GM12878 (cell line): Measurements from ENCODE around the gene ZC3H6. TPM values are rescaled to one million over a fixed set of nuclear protein-coding genes. Genes with fewer than 3 reads are reported as not detected.

Experiments used
- polyA plus RNA-seq, 11 experiments: library from polyadenylated mRNA; depleted of rRNA in 4 of 11; unstranded in 6 of 11; stranded (reverse) in 5 of 11; fragments of >200 nt; fragmentation: Nextera tagmentation in 4 of 11; fragmentation: Illumina TruSeq in 1 of 11; extraction: Ambion mirVana in 4 of 11; extraction: Trizol in 1 of 11; gene quantifications; 1 replicate in 1 of 11; 2 replicates in 10 of 11; pipeline versions ENCODE4 v1.2.1 to v1.2.3, GENCODE V29; 2011 to 2016; ENCODE audit warnings: inconsistent platforms in 2 of 11, missing spikeins in 2 of 11, low read depth in 1 of 11
- small RNA-seq: library from RNA; depleted of rRNA; stranded (forward); fragments of <200 nt; gene quantifications from one replicate; pipeline ENCODE3, GENCODE V24; 2014
- total RNA-seq, 4 experiments: library from RNA; depleted of rRNA in 3 of 4; stranded (reverse); fragments of >200 nt in 3 of 4; fragmentation: Illumina TruSeq in 1 of 4; extraction: Trizol in 1 of 4; gene quantifications; 2 replicates each; pipeline versions ENCODE4 v1.2.1 to v1.2.3, GENCODE V29; 2013 to 2021

Gene ZC3H6
- total and polyA plus RNA-seq, 10 of the 15 experiments (the other 5 are each of a cell fraction or from before 2014, with no cell fraction given), result 0.53 to 4.7 (median 1.9) TPM

Small RNA genes within 50 kb of the gene (small RNA-seq; reads per million reads assigned to genes)
- gene AC115115.1, result not detected

Other genes starting within 250 kb of the ZC3H6 start
- gene TMEM87B, start 220.3 kb upstream of the ZC3H6 start, total RNA-seq (2014; rRNA removed), result 11.5 and 16.0 TPM in 2 replicates
- 20.6 and 20.9 TPM in 2 replicates for gene TMEM87B, start 220.3 kb upstream of the ZC3H6 start, total RNA-seq (2014; rRNA removed; fragmentation: Illumina TruSeq; extraction: Trizol)
- 11.8 and 12.8 TPM in 2 replicates for gene TMEM87B, start 220.3 kb upstream of the ZC3H6 start, total RNA-seq (2021)
- gene TMEM87B, start 220.3 kb upstream of the ZC3H6 start, polyA plus RNA-seq (2011; rRNA removed), result 17.2 and 23.6 TPM in 2 replicates
- gene TMEM87B, start 220.3 kb upstream of the ZC3H6 start, polyA plus RNA-seq (2014; fragmentation: Illumina TruSeq; extraction: Trizol), result 18.1 and 25.7 TPM in 2 replicates
- gene TMEM87B, start 220.3 kb upstream of the ZC3H6 start, polyA plus RNA-seq (2014; fragmentation: Nextera tagmentation; extraction: Ambion mirVana), result 1 to 10 TPM; 5.7 to 8.2 TPM
- gene TMEM87B, start 220.3 kb upstream of the ZC3H6 start, polyA plus RNA-seq (2014; rRNA removed), result 9.5 and 10.1 TPM in 2 replicates
- gene TMEM87B, start 220.3 kb upstream of the ZC3H6 start, polyA plus RNA-seq (2016; fragmentation: Nextera tagmentation; extraction: Ambion mirVana), result 10 to 100 TPM; 12.9 to 15.9 TPM
- gene FBLN7, start 137.2 kb upstream of the ZC3H6 start, total RNA-seq (2014; rRNA removed), result 0.05 TPM in 1 of 2 replicates, not detected in the other
- gene FBLN7, start 137.2 kb upstream of the ZC3H6 start, total RNA-seq (2014; rRNA removed; fragmentation: Illumina TruSeq; extraction: Trizol), result not detected in 2 replicates
- 0.10 TPM in 1 of 2 replicates, not detected in the other for gene FBLN7, start 137.2 kb upstream of the ZC3H6 start, total RNA-seq (2021)
- 0.01 TPM in 1 of 2 replicates, not detected in the other for gene FBLN7, start 137.2 kb upstream of the ZC3H6 start, polyA plus RNA-seq (2011; rRNA removed)
- 0.01 TPM in 1 of 2 replicates, not detected in the other for gene FBLN7, start 137.2 kb upstream of the ZC3H6 start, polyA plus RNA-seq (2014; fragmentation: Illumina TruSeq; extraction: Trizol)
- gene FBLN7, start 137.2 kb upstream of the ZC3H6 start, polyA plus RNA-seq (2014; fragmentation: Nextera tagmentation; extraction: Ambion mirVana), result not detected
- gene FBLN7, start 137.2 kb upstream of the ZC3H6 start, polyA plus RNA-seq (2014; rRNA removed), result 0.11 TPM in 1 of 2 replicates, not detected in the other
- not detected for gene FBLN7, start 137.2 kb upstream of the ZC3H6 start, polyA plus RNA-seq (2016; fragmentation: Nextera tagmentation; extraction: Ambion mirVana)
- gene ZC3H8, start 20.6 kb upstream of the ZC3H6 start, total RNA-seq (2014; rRNA removed), result 13.9 and 16.8 TPM in 2 replicates
- gene ZC3H8, start 20.6 kb upstream of the ZC3H6 start, total RNA-seq (2014; rRNA removed; fragmentation: Illumina TruSeq; extraction: Trizol), result 25.7 and 28.4 TPM in 2 replicates
- 9.9 and 11.6 TPM in 2 replicates for gene ZC3H8, start 20.6 kb upstream of the ZC3H6 start, total RNA-seq (2021)
- gene ZC3H8, start 20.6 kb upstream of the ZC3H6 start, polyA plus RNA-seq (2011; rRNA removed), result 10.2 and 16.3 TPM in 2 replicates
- 23.8 and 31.7 TPM in 2 replicates for gene ZC3H8, start 20.6 kb upstream of the ZC3H6 start, polyA plus RNA-seq (2014; fragmentation: Illumina TruSeq; extraction: Trizol)
- gene ZC3H8, start 20.6 kb upstream of the ZC3H6 start, polyA plus RNA-seq (2014; fragmentation: Nextera tagmentation; extraction: Ambion mirVana), result 10 to 100 TPM; 16.5 to 16.6 TPM
- gene ZC3H8, start 20.6 kb upstream of the ZC3H6 start, polyA plus RNA-seq (2014; rRNA removed), result 16.8 and 22.3 TPM in 2 replicates
- 10 to 100 TPM; 24.7 to 25.4 TPM for gene ZC3H8, start 20.6 kb upstream of the ZC3H6 start, polyA plus RNA-seq (2016; fragmentation: Nextera tagmentation; extraction: Ambion mirVana)
- gene RGPD8, start 158.0 kb downstream of the ZC3H6 start, total RNA-seq (2014; rRNA removed), result 6.4 and 7.4 TPM in 2 replicates
- 9.6 and 11.1 TPM in 2 replicates for gene RGPD8, start 158.0 kb downstream of the ZC3H6 start, total RNA-seq (2014; rRNA removed; fragmentation: Illumina TruSeq; extraction: Trizol)
- 6.5 and 7.3 TPM in 2 replicates for gene RGPD8, start 158.0 kb downstream of the ZC3H6 start, total RNA-seq (2021)
- 2.2 and 3.1 TPM in 2 replicates for gene RGPD8, start 158.0 kb downstream of the ZC3H6 start, polyA plus RNA-seq (2011; rRNA removed)
- gene RGPD8, start 158.0 kb downstream of the ZC3H6 start, polyA plus RNA-seq (2014; fragmentation: Illumina TruSeq; extraction: Trizol), result 6.1 and 8.6 TPM in 2 replicates
- gene RGPD8, start 158.0 kb downstream of the ZC3H6 start, polyA plus RNA-seq (2014; fragmentation: Nextera tagmentation; extraction: Ambion mirVana), result under 1 TPM; 0.24 to 0.40 TPM
- gene RGPD8, start 158.0 kb downstream of the ZC3H6 start, polyA plus RNA-seq (2014; rRNA removed), result 3.5 and 3.6 TPM in 2 replicates
- 1 to 10 TPM; 4.2 to 4.3 TPM for gene RGPD8, start 158.0 kb downstream of the ZC3H6 start, polyA plus RNA-seq (2016; fragmentation: Nextera tagmentation; extraction: Ambion mirVana)
- gene TTL, start 206.6 kb downstream of the ZC3H6 start, total RNA-seq (2014; rRNA removed), result 16.6 and 16.7 TPM in 2 replicates
- 21.1 and 21.8 TPM in 2 replicates for gene TTL, start 206.6 kb downstream of the ZC3H6 start, total RNA-seq (2014; rRNA removed; fragmentation: Illumina TruSeq; extraction: Trizol)
- 24.1 and 27.1 TPM in 2 replicates for gene TTL, start 206.6 kb downstream of the ZC3H6 start, total RNA-seq (2021)
- 17.4 and 19.9 TPM in 2 replicates for gene TTL, start 206.6 kb downstream of the ZC3H6 start, polyA plus RNA-seq (2011; rRNA removed)
- gene TTL, start 206.6 kb downstream of the ZC3H6 start, polyA plus RNA-seq (2014; fragmentation: Illumina TruSeq; extraction: Trizol), result 23.0 and 24.7 TPM in 2 replicates
- gene TTL, start 206.6 kb downstream of the ZC3H6 start, polyA plus RNA-seq (2014; fragmentation: Nextera tagmentation; extraction: Ambion mirVana), result 1 to 10 TPM; 3.9 to 4.8 TPM
- gene TTL, start 206.6 kb downstream of the ZC3H6 start, polyA plus RNA-seq (2014; rRNA removed), result 15.2 and 15.5 TPM in 2 replicates
- gene TTL, start 206.6 kb downstream of the ZC3H6 start, polyA plus RNA-seq (2016; fragmentation: Nextera tagmentation; extraction: Ambion mirVana), result 1 to 10 TPM; 5.0 to 5.2 TPM